K562 (cell line): ENCODE measurements around the gene FRYL. TPM values are rescaled to one million over a fixed set of nuclear protein-coding genes. Genes with fewer than 3 reads are reported as not detected.

ENCODE experiments used
- ATAC-seq: fragments of 200-7000 bp; cut with Tn5 transposase; 3 replicates; pipeline ENCODE4 v1.9.1; 2020; ENCODE audit warnings: moderate library complexity
- BruUV-seq: library from RNA; stranded (reverse); fragments of 400-500 nt; replicated peaks from 2 replicates; lab custom pipeline; 2021; lab: Mats Ljungman, UMichigan
- CTCF ChIA-PET: fragments of 300-600 bp; formaldehyde crosslinking; extraction: SDS; loops from one replicate; lab custom pipeline; 2021; ENCODE audit warnings: low intra/inter-chr PET ratio; lab: Yijun Ruan, JAX
- POLR2A ChIA-PET: fragments of 300-600, 350-650 bp; sonication (Branson Sonifier 250); formaldehyde crosslinking; extraction: SDS; loops from one replicate; lab custom pipeline; 2021; ENCODE audit warnings: antibody characterized with exemption, inconsistent platforms; lab: Yijun Ruan, JAX
- DNase-seq, 4 experiments: peaks; one replicate each; pipeline versions ENCODE4 v3.0.0 to v3.0.0-alpha.2; 2011 to 2018; ENCODE audit warnings: low spot score in 3 of 4, mixed read lengths in 3 of 4; ENCODE audit errors: extremely low read depth in 1 of 4
- FAIRE-seq: peaks from 2 replicates; lab custom pipeline; 2011; peaks lifted over from hg19 to GRCh38; lab: Jason Lieb, UNC
- H2AFZ ChIP-seq: 2 replicates; pipeline ENCODE4 v1.6.0; 2011; ENCODE audit warnings: low read depth, low read length, control low read depth, inconsistent platforms
- H3K27ac ChIP-seq: fragments of 200-600 bp; 3 replicates; pipeline ENCODE4 v1.8.0; 2011; ENCODE audit warnings: low read depth, mild to moderate bottlenecking, control low read depth, inconsistent platforms, low read length, moderate library complexity, mixed read lengths; ENCODE audit errors: extremely low read depth
- H3K27me3 ChIP-seq, 2 experiments: fragments of 300-600 bp in 1 of 2; 2 replicates in 1 of 2; 3 replicates in 1 of 2; pipeline versions ENCODE4 v1.6.0 to v1.8.0; 2011; ENCODE audit warnings: inconsistent platforms in 2 of 2, low read length in 2 of 2, mild to moderate bottlenecking in 1 of 2, mixed read lengths in 1 of 2, moderate library complexity in 1 of 2; ENCODE audit not compliant: control insufficient read depth in 2 of 2, insufficient read depth in 2 of 2
- H3K36me3 ChIP-seq: fragments of 300-600 bp; 3 replicates; pipeline ENCODE4 v1.8.0; 2011; ENCODE audit warnings: mild to moderate bottlenecking, low read length, inconsistent platforms; ENCODE audit not compliant: control insufficient read depth, insufficient read depth
- H3K4me1 ChIP-seq, 2 experiments: fragments of 200-600 bp in 1 of 2; replicated peaks in 1 of 2; 2 replicates in 1 of 2; 3 replicates in 1 of 2; pipeline versions ENCODE4 v1.5.1 to v1.8.0; 2011; ENCODE audit warnings: inconsistent platforms in 2 of 2, low read length in 2 of 2, mild to moderate bottlenecking in 1 of 2, mixed read lengths in 1 of 2, moderate library complexity in 1 of 2; ENCODE audit not compliant: control insufficient read depth in 2 of 2, insufficient read depth in 2 of 2
- H3K4me2 ChIP-seq: 2 replicates; pipeline ENCODE4 v1.6.1; 2011; ENCODE audit warnings: low read length, control low read depth, inconsistent platforms, mixed read lengths; ENCODE audit not compliant: insufficient read depth
- H3K4me3 ChIP-seq: fragments of 200-600 bp; sonication (generic), shearing (Covaris generic); 2 replicates; pipeline ENCODE4 v1.5.1; 2016; ENCODE audit warnings: control low read depth, inconsistent platforms
- H3K79me2 ChIP-seq: fragments of 200-600 bp; 3 replicates; pipeline ENCODE4 v1.8.0; 2011; ENCODE audit warnings: low read length, inconsistent platforms; ENCODE audit not compliant: control insufficient read depth, insufficient read depth
- H3K9ac ChIP-seq, 2 experiments: 2 replicates each; pipeline versions ENCODE4 v1.6.0 to v1.6.1; 2011; ENCODE audit warnings: low read depth in 2 of 2, low read length in 2 of 2, control low read depth in 1 of 2, inconsistent platforms in 1 of 2, mild to moderate bottlenecking in 1 of 2, mixed read lengths in 1 of 2; ENCODE audit not compliant: insufficient read depth in 1 of 2
- H3K9me1 ChIP-seq: one replicate; pipeline ENCODE4 v1.6.0; 2011; ENCODE audit warnings: inconsistent platforms, mild to moderate bottlenecking, low read length, moderate library complexity; ENCODE audit not compliant: control insufficient read depth, insufficient read depth
- H3K9me3 ChIP-seq: replicated peaks from 2 replicates; pipeline ENCODE4 v1.5.1; 2011; ENCODE audit warnings: low read depth, low read length, inconsistent platforms; ENCODE audit not compliant: control insufficient read depth, insufficient read depth
- H4K20me1 ChIP-seq: replicated peaks from 2 replicates; pipeline ENCODE4 v1.6.1; 2011; ENCODE audit warnings: low read length, inconsistent platforms, mixed read lengths; ENCODE audit not compliant: control insufficient read depth, insufficient read depth
- E2F1 ChIP-seq: sonication (generic); formaldehyde crosslinking; IDR thresholded peaks from 2 replicates; pipeline ENCODE4 v1.8.1; 2023; ENCODE audit warnings: mild to moderate bottlenecking, missing genetic modification reagents, moderate library complexity
- ELF2 ChIP-seq: fragments of 250-450 bp; sonication (Bioruptor Pico); IDR thresholded peaks from 2 replicates; pipeline ENCODE4 v1.5.0; 2021; ENCODE audit warnings: mild to moderate bottlenecking
- GABPB1 ChIP-seq: sonication (generic); formaldehyde crosslinking; IDR thresholded peaks from 2 replicates; pipeline ENCODE4 v1.8.0; 2022; ENCODE audit warnings: mild to moderate bottlenecking, missing genetic modification reagents
- KDM1A ChIP-seq, 2 experiments: fragments of 450-650 bp; IDR thresholded peaks; 2 replicates each; pipeline ENCODE4 v1.6.1; 2016; ENCODE audit warnings: mild to moderate bottlenecking in 2 of 2
- STAT5B ChIP-seq: fragments of 250-450 bp; sonication (Bioruptor Pico); IDR thresholded peaks from 2 replicates; pipeline ENCODE4 v1.8.0; 2021; ENCODE audit warnings: mild to moderate bottlenecking, inconsistent platforms
- ZNF444 ChIP-seq: fragments of 250-450 bp; sonication (Bioruptor Pico); IDR thresholded peaks from 2 replicates; pipeline ENCODE4 v1.4.0; 2020; ENCODE audit warnings: mild to moderate bottlenecking, moderate library complexity
- WGBS: fragments of 100-300 bp; shearing (Covaris generic); methylation state at CpG from one replicate; pipeline ENCODE4 v1.1.6; 2016; ENCODE audit warnings: low coverage, mixed read lengths; ENCODE audit not compliant: insufficient coverage; ENCODE audit errors: missing lambda C conversion rate; 5-methylcytosine and 5-hydroxymethylcytosine counted together
- in situ Hi-C: fragments of 300-500 bp; cut with MboI; formaldehyde crosslinking; loops from 4 replicates; pipeline ENCODE4 v1.15.0; 2018; ENCODE audit warnings: inconsistent platforms, mixed read lengths
- intact Hi-C: fragments of 100-400 bp; cut with micrococcal nuclease; formaldehyde crosslinking; loops from 2 replicates; pipeline ENCODE4 v1.14.2; 2022
- polyA plus RNA-seq, 8 experiments: library from polyadenylated mRNA; depleted of rRNA in 4 of 8; stranded (reverse) in 5 of 8; unstranded in 3 of 8; fragments of >200 nt; fragmentation: Nextera tagmentation in 2 of 8; fragmentation: Illumina TruSeq in 1 of 8; extraction: Ambion mirVana in 2 of 8; extraction: Trizol in 1 of 8; gene quantifications; 2 replicates each; pipeline versions ENCODE4 v1.2.1 to v1.2.3, GENCODE V29; 2011 to 2014; ENCODE audit warnings: inconsistent platforms in 1 of 8, missing spikeins in 1 of 8
- total RNA-seq, 7 experiments: library from RNA; depleted of rRNA in 6 of 7; stranded (reverse); fragments of >200 nt in 6 of 7; fragmentation: Illumina TruSeq in 2 of 7; extraction: Trizol in 2 of 7; gene quantifications; 2 replicates each; pipeline versions ENCODE4 v1.2.1 to v1.2.3, GENCODE V29; 2011 to 2021; ENCODE audit warnings: low replicate concordance in 1 of 7

The FRYL gene
- total and polyA plus RNA-seq, 9 of the 15 experiments (the other 6 are each of a cell fraction or from before 2014, with no cell fraction given): 7.2 to 34.9 (median 15.9) TPM

- no peak for DNase-seq
- H2AFZ ChIP-seq: no peak overlapping the region
- peaks cover 41% of the 10 kb centered on the region for H3K79me2 ChIP-seq
- H4K20me1 ChIP-seq: peaks cover 5% of the 10 kb centered on the region
- peaks cover 7 to 17% of the 10 kb centered on the region in 2 experiments; a peak in 4 of 5 replicates for H3K4me1 ChIP-seq
- ChIA-PET CTCF (interaction anchor here (0.6 kb wide), 1 partner anchor 103 kb away, joined by 3 read pairs; no protein-coding TSS in a partner anchor), POLR2A (interaction anchor here (0.6 kb wide), 2 partner anchors 95 to 964 kb away, joined by 3 read pairs; no protein-coding TSS in a partner anchor)
- H3K9me1 ChIP-seq: no peaks in the 10 kb centered on the region
- no TSS peak for BruUV-seq
- in situ Hi-C loops (no loop called here), intact Hi-C loops (no loop called here)
- no peak for FAIRE-seq
- no peak for ATAC-seq
- no peak overlapping the region for H3K9ac ChIP-seq
- H3K27ac ChIP-seq: no peak overlapping the region
- no peaks in the 10 kb centered on the region for H3K9me3 ChIP-seq
- H3K36me3 ChIP-seq: no peaks in the 10 kb centered on the region
- H3K27me3 ChIP-seq: no peaks in the 10 kb centered on the region
- 87% methylated on average over 2 of the region's 2 CpGs for WGBS
- no peak for TF ChIP-seq STAT5B (CRISPR knock-in tag)
- no peak for TF ChIP-seq ELF2 (CRISPR knock-in tag)
- TF ChIP-seq ZNF444 (CRISPR knock-in tag): no peak
- TF ChIP-seq GABPB1 (CRISPR knock-in tag): no peak
- no peak for TF ChIP-seq KDM1A (IDR thresholded peaks at IDR 0.05)
- TF ChIP-seq E2F1 (CRISPR knock-in tag): no peak
- TF ChIP-seq, all 486 proteins: peak for 0
- Histone ChIP-seq H3K4me2 (no peak overlapping the region), H3K4me3 (no peak overlapping the region)
Observed at GRCh38 chr4:48692897-48693296, 87.2 kb downstream of the FRYL start.
